ENCODE measurements around the gene PCDH18. TPM values are rescaled to one million over a fixed set of nuclear protein-coding genes. Genes with fewer than 3 reads are reported as not detected.
"Not testable (repeated sequence)": the region's sequence is repeated elsewhere in the genome, so short reads cannot be mapped to it uniquely, and the experiment has no call there.

Gene PCDH18
- total RNA-seq, 4 donors from 2014 or later, result 4.4 to 18.3 (median 7.2) TPM

GRCh38 chr4:137514406-137515111 is 17.7 kb downstream of the PCDH18 start:
- DNase-seq (ENCODE audit: low spot score in 2 of 2), result no peak
- intact Hi-C loops (cut with DNase I; ENCODE audit: low total_unique reads), result no loop called here
- H3K4me3 ChIP-seq (ENCODE audit: low read depth, poor library complexity, severe bottlenecking), result no peak overlapping the region
- TF ChIP-seq POLR2A (IDR thresholded peaks at IDR 0.05), result no peak
- no peak for TF ChIP-seq CTCF (IDR thresholded peaks at IDR 0.05)
- 66 to 70% methylated on average over 3 of the region's 3 CpGs for WGBS, 2 donors

- H3K4me3 ChIP-seq (ENCODE audit: low read depth, poor library complexity, severe bottlenecking), result no peak overlapping the region
- TF ChIP-seq CTCF (IDR thresholded peaks at IDR 0.05) (no peak), POLR2A (IDR thresholded peaks at IDR 0.05) (no peak)
- intact Hi-C loops (cut with DNase I; ENCODE audit: low total_unique reads), result no loop called here
- no peak for DNase-seq (ENCODE audit: low spot score in 2 of 2)
- 57 to 69% methylated on average over 2 of the region's 2 CpGs for WGBS, 2 donors
Observed at GRCh38 chr4:137510557-137511265, 21.6 kb downstream of the PCDH18 start.

- intact Hi-C loops (cut with DNase I; ENCODE audit: low total_unique reads), result no loop called here
- no peak for TF ChIP-seq POLR2A (IDR thresholded peaks at IDR 0.05)
- TF ChIP-seq CTCF (IDR thresholded peaks at IDR 0.05), result no peak
- H3K4me3 ChIP-seq (ENCODE audit: low read depth, poor library complexity, severe bottlenecking), result no peak overlapping the region
- WGBS, 2 donors, result 89 to 98% methylated on average over 4 of the region's 4 CpGs
- DNase-seq (ENCODE audit: low spot score in 2 of 2), result no peak
Observed at GRCh38 chr4:137509855-137510282, 22.4 kb downstream of the PCDH18 start.

GRCh38 chr4:137502339-137503129 is 29.8 kb downstream of the PCDH18 start:
- no peak for DNase-seq (ENCODE audit: low spot score in 2 of 2)
- intact Hi-C loops (cut with DNase I; ENCODE audit: low total_unique reads), result no loop called here
- 62 to 66% methylated on average over 6 of the region's 6 CpGs for WGBS, 2 donors
- H3K4me3 ChIP-seq (ENCODE audit: low read depth, poor library complexity, severe bottlenecking), result no peak overlapping the region
- TF ChIP-seq CTCF (IDR thresholded peaks at IDR 0.05), result no peak
- no peak for TF ChIP-seq POLR2A (IDR thresholded peaks at IDR 0.05)

- DNase-seq (ENCODE audit: low spot score in 2 of 2); H3K4me3 ChIP-seq (ENCODE audit: low read depth, poor library complexity, severe bottlenecking); intact Hi-C loops (cut with DNase I; ENCODE audit: low total_unique reads): not testable (repeated sequence)
- WGBS, 2 donors, result 93 to 94% methylated on average over 21 of the region's 29 CpGs
Observed at GRCh38 chr4:137496267-137496666, 36.0 kb downstream of the PCDH18 start.

GRCh38 chr4:137495578-137495977 is 36.7 kb downstream of the PCDH18 start:
- 81 to 89% methylated on average over 2 of the region's 2 CpGs for WGBS, 2 donors
- H3K4me3 ChIP-seq (ENCODE audit: low read depth, poor library complexity, severe bottlenecking), result no peak overlapping the region
- intact Hi-C loops (cut with DNase I; ENCODE audit: low total_unique reads), result no loop called here
- no peak for DNase-seq (ENCODE audit: low spot score in 2 of 2)
- TF ChIP-seq CTCF (IDR thresholded peaks at IDR 0.05) (no peak), POLR2A (IDR thresholded peaks at IDR 0.05) (no peak)

GRCh38 chr4:137483313-137483959 is 48.9 kb downstream of the PCDH18 start:
- 80 to 86% methylated on average over 11 of the region's 11 CpGs for WGBS, 2 donors
- H3K4me3 ChIP-seq (ENCODE audit: low read depth, poor library complexity, severe bottlenecking); DNase-seq (ENCODE audit: low spot score in 2 of 2); intact Hi-C loops (cut with DNase I; ENCODE audit: low total_unique reads): not testable (repeated sequence)

GRCh38 chr4:137479657-137480056 is 52.6 kb downstream of the PCDH18 start:
- 92 to 93% methylated on average over 5 of the region's 5 CpGs for WGBS, 2 donors
- DNase-seq (ENCODE audit: low spot score in 2 of 2); intact Hi-C loops (cut with DNase I; ENCODE audit: low total_unique reads); H3K4me3 ChIP-seq (ENCODE audit: low read depth, poor library complexity, severe bottlenecking): not testable (repeated sequence)
